ENCODE measurements around the gene TMEM94. TPM values are rescaled to one million over a fixed set of nuclear protein-coding genes. Genes with fewer than 3 reads are reported as not detected.
A peak's percentile ranks its signal among the peaks of the same experiment; 100 is the strongest.
"Not testable (repeated sequence)": the region's sequence is repeated elsewhere in the genome, so short reads cannot be mapped to it uniquely, and the experiment has no call there.

Gene TMEM94
- total RNA-seq, 1 donor from 2014 or later = 125 TPM

GRCh38 chr17:75442168-75443103 lies 14.0 kb upstream of the TMEM94 start:
- peak overlapping the region; percentile 92 to 98 for H3K27ac ChIP-seq
- intact Hi-C loops (cut with DNase I) = loop anchor here (5.0 kb wide), 1 partner anchor 35 kb away; no protein-coding TSS in a partner anchor
- no peak overlapping the region for H3K4me3 ChIP-seq
- H3K4me1 ChIP-seq = peaks cover 7 to 34% of the 10 kb centered on the region in 2 donors
- TF ChIP-seq CTCF (IDR thresholded peaks at IDR 0.05) = no peak
- H3K27me3 ChIP-seq = no peaks in the 10 kb centered on the region
- no peaks in the 10 kb centered on the region for H3K9me3 ChIP-seq
- DNase-seq (ENCODE audit: low spot score in 2 of 2) = no peak
- H3K36me3 ChIP-seq = no peaks in the 10 kb centered on the region

DNA sequence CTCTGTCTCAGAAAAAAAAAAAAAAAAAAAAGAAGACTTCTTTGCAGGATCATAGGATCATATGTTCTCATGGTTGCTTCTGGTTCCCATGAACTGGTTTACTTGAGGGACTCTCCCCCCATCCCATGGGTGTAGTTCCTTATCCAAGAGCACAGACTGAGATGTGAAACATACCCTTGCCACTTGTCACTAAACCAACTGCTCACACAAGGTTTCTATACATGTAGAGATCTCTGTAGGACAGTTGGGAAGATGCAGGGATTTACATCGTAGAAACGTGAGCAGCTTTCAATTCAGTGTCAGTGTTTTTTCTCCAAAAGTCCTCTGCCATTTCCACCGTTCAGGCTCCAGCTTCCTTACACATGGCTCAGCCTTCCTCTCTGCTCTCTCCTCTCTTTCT lies 11.1 kb upstream of the TMEM94 start:
- Histone ChIP-seq H3K27ac (peak overlapping the region; percentile 92 to 98), H3K4me1 (peaks cover 7 to 31% of the 10 kb centered on the region in 2 donors), H3K36me3 (no peaks in the 10 kb centered on the region), H3K4me3 (no peak overlapping the region), H3K9me3 (no peaks in the 10 kb centered on the region), H3K27me3 (no peaks in the 10 kb centered on the region)
- DNase-seq (ENCODE audit: low spot score in 2 of 2) = no peak
- intact Hi-C loops (cut with DNase I) = no loop called here
- no peak for TF ChIP-seq CTCF (IDR thresholded peaks at IDR 0.05)

DNA sequence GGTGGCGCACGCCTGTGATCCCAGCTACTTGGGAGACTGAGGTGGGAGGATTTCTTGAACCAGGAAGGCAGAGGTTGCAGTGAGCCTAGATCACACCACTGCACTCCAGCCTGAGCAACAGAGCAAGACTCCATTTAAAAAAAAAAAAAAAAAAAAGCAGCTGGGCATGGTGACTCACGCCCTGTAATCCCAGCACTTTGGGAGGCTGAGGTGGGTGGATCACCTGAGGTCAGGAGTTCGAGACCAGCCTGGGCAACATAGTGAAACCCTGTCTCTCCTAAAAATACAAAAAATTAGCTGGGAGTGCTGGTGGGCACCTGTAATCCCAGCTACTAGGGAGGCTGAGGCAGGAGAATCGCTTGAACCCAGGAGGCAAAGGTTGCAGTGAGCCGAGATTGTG lies 10.5 kb upstream of the TMEM94 start:
- H3K27me3 ChIP-seq; H3K9me3 ChIP-seq; H3K4me3 ChIP-seq; intact Hi-C loops (cut with DNase I); DNase-seq (ENCODE audit: low spot score in 2 of 2); H3K36me3 ChIP-seq: not testable (repeated sequence)
- H3K27ac ChIP-seq = peak overlapping the region; percentile 27 to 92
- peaks cover 7 to 30% of the 10 kb centered on the region in 2 donors for H3K4me1 ChIP-seq

DNA sequence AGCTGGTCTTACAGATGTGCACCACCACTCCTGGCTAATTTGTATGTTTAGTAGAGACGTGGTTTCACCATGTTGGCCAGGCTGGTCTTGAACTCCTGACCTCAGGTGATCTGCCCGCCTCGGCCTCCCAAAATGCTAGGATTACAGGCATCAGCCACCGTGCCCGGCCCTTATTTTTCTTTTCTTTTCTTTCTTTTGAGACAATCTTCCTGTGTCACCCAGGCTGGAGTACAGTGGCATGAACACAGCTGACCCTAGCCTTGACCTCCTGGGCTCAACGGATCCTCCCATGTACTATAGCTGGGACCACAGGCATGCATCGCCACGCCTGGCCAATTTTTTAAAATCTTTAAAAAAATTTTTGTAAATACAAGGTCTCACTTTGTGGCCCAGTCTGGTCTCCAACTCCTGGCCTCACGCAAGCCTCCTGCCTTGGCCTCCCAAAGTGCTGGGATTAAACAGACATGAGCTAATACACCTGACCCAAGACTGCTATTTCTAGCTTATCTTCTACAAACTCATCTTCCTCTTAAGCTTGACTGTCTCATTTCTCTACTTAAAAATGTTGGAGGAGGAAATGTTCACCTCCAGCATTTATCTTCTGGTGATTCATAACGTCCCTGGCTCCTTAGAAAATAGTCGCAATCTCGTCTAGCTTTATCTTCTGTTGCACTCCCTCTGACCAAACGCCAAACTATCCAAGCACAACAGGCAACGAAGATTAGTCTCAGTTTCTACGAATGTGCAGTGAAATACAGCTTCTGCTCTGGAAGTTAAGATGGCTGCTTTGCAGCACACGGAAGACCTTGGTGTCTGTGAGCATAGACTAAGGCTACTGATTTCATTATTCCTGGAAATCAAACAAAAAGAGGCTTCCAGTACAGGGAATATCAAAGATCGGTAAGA lies 8.2 kb upstream of the TMEM94 start:
- Histone ChIP-seq H3K36me3 (no peaks in the 10 kb centered on the region), H3K4me1 (peaks cover 7 to 16% of the 10 kb centered on the region in 2 donors), H3K27ac (peak overlapping the region in 1 of 2 donors; percentile 6), H3K4me3 (no peak overlapping the region), H3K27me3 (no peaks in the 10 kb centered on the region), H3K9me3 (no peaks in the 10 kb centered on the region)
- intact Hi-C loops (cut with DNase I) = no loop called here
- DNase-seq (ENCODE audit: low spot score in 2 of 2) = no peak
- no peak for TF ChIP-seq CTCF (IDR thresholded peaks at IDR 0.05)

DNA sequence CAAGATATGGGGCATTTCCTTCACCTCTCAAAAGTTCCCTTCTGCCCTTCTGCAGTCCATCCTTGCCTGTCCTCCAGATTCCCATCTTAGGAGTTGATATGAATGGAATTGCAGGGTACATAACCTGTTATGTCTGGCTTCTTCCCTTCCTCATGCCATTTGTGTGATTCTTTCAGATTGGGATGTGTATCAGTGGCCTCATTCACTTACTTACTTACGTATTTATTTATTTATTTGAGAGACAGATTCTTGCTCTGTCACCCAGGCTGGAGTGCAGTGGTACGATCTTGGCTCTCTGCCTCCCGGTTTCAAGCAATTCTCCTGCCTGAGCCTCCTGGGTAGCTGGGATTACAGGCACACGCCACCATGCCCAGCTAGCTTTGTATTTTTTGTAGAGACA lies 6.2 kb upstream of the TMEM94 start:
- Histone ChIP-seq H3K36me3 (no peaks in the 10 kb centered on the region), H3K4me1 (peaks cover 0 to 2% of the 10 kb centered on the region in 2 donors), H3K27ac (no peak overlapping the region), H3K9me3 (no peaks in the 10 kb centered on the region), H3K4me3 (no peak overlapping the region), H3K27me3 (no peaks in the 10 kb centered on the region)
- intact Hi-C loops (cut with DNase I) = no loop called here
- TF ChIP-seq CTCF (IDR thresholded peaks at IDR 0.05) = no peak
- DNase-seq (ENCODE audit: low spot score in 2 of 2) = no peak
